Measurements from ENCODE around the gene IMP4. TPM values are rescaled to one million over a fixed set of nuclear protein-coding genes. Genes with fewer than 3 reads are reported as not detected.

The IMP4 gene
- total and polyA plus RNA-seq, 2 donors (not counting 3 experiments of a cell fraction or from before 2014, with no cell fraction given), result 74.0 to 149 TPM

- Histone ChIP-seq H3K36me3 (ENCODE audit: control insufficient read depth in 2 of 2, extremely low read depth in 1 of 2, insufficient read depth in 2 of 2, low read length in 2 of 2) (no peaks in the 10 kb centered on the region), H3K4me2 (ENCODE audit: insufficient read depth, low read length) (peak overlapping the region; percentile 84), H2AFZ (ENCODE audit: low read depth, low read length) (peak overlapping the region; percentile 78), H3K27ac (ENCODE audit: insufficient read depth, low read depth, low read length) (no peak overlapping the region), H3K27me3 (ENCODE audit: control insufficient read depth in 2 of 2, insufficient read depth in 2 of 2, low read length in 2 of 2) (no peaks in the 10 kb centered on the region), H3K9me1 (replicated peaks; ENCODE audit: control insufficient read depth, extremely low read depth, insufficient read depth, low read length) (no peaks in the 10 kb centered on the region), H4K20me1 (replicated peaks; ENCODE audit: control insufficient read depth, extremely low read depth, insufficient read depth, low read length) (no peaks in the 10 kb centered on the region), H3K79me2 (ENCODE audit: control insufficient read depth, insufficient read depth, low read length) (no peaks in the 10 kb centered on the region), H3K4me1 (ENCODE audit: control insufficient read depth, extremely low read depth, insufficient read depth, low read length) (peaks cover 6% of the 10 kb centered on the region), H3K9ac (replicated peaks; ENCODE audit: extremely low read depth, insufficient read depth, low read length) (peak overlapping the region; percentile 61), H3K9me3 (replicated peaks; ENCODE audit: control insufficient read depth, insufficient read depth, low read length) (no peaks in the 10 kb centered on the region), H3K4me3 (replicated peaks in 1 of 3; ENCODE audit: insufficient read depth in 1 of 3, low read depth in 1 of 3, low read length in 3 of 3) (peak overlapping the region; percentile 39 to 68 (median 62))
- no peak for FAIRE-seq
- ChIA-PET CTCF (no interaction called here), POLR2A (no interaction called here)
- DNase-seq (ENCODE audit: low read depth, low spot score), result no peak
- dilution Hi-C loops (cut with MboI; ENCODE audit: extremely low pct_ligation_motif_present, low sequenced_read_pairs) (no loop called here), intact Hi-C loops (cut with micrococcal nuclease) (no loop called here)
- TF ChIP-seq JUN (IDR thresholded peaks at IDR 0.05; ENCODE audit: borderline replicate concordance, insufficient read depth, insufficient read length, low read depth) (no peak), POLR2AphosphoS5 (IDR thresholded peaks at IDR 0.05; ENCODE audit: insufficient read depth, low read depth, low read length) (no peak), MYC (IDR thresholded peaks at IDR 0.05; ENCODE audit: low read depth, low read length) (no peak)
- BruUV-seq (replicated peaks), result no TSS peak
These were observed 49.4 kb downstream of the IMP4 start for GRCh38 chr2:130391872-130392670.

GRCh38 chr2:130393318-130393910, 50.7 kb downstream of the IMP4 start:
- CTCF ChIA-PET, result no interaction called here

More at GRCh38 chr2:130393318-130393910, 50.7 kb downstream of the IMP4 start:
- TF ChIP-seq JUN (IDR thresholded peaks at IDR 0.05; ENCODE audit: borderline replicate concordance, insufficient read depth, insufficient read length, low read depth), result no peak
- TF ChIP-seq POLR2AphosphoS5 (IDR thresholded peaks at IDR 0.05; ENCODE audit: insufficient read depth, low read depth, low read length), result no peak
- TF ChIP-seq CTCF (IDR thresholded peaks at IDR 0.05; ENCODE audit: extremely low read depth in 1 of 2, insufficient read depth in 1 of 2, low read depth in 1 of 2, low read length in 2 of 2), result no peak
- H3K9ac ChIP-seq (replicated peaks; ENCODE audit: extremely low read depth, insufficient read depth, low read length), result no peak overlapping the region
- no TSS peak for BruUV-seq (replicated peaks)
- H3K9me3 ChIP-seq (replicated peaks; ENCODE audit: control insufficient read depth, insufficient read depth, low read length), result no peaks in the 10 kb centered on the region
- dilution Hi-C loops (cut with MboI; ENCODE audit: extremely low pct_ligation_motif_present, low sequenced_read_pairs), result no loop called here
- no peak overlapping the region for H3K4me2 ChIP-seq (ENCODE audit: insufficient read depth, low read length)
- peaks cover 6% of the 10 kb centered on the region for H3K4me1 ChIP-seq (ENCODE audit: control insufficient read depth, extremely low read depth, insufficient read depth, low read length)
- H2AFZ ChIP-seq (ENCODE audit: low read depth, low read length), result no peak overlapping the region
- H3K79me2 ChIP-seq (ENCODE audit: control insufficient read depth, insufficient read depth, low read length), result no peaks in the 10 kb centered on the region
- no peak overlapping the region for H3K4me3 ChIP-seq (replicated peaks in 1 of 3; ENCODE audit: insufficient read depth in 1 of 3, low read depth in 1 of 3, low read length in 3 of 3)
- no peak for FAIRE-seq
- no peaks in the 10 kb centered on the region for H3K27me3 ChIP-seq (ENCODE audit: control insufficient read depth in 2 of 2, insufficient read depth in 2 of 2, low read length in 2 of 2)
- H4K20me1 ChIP-seq (replicated peaks; ENCODE audit: control insufficient read depth, extremely low read depth, insufficient read depth, low read length), result no peaks in the 10 kb centered on the region
- DNase-seq (ENCODE audit: low read depth, low spot score), result no peak
- no peaks in the 10 kb centered on the region for H3K9me1 ChIP-seq (replicated peaks; ENCODE audit: control insufficient read depth, extremely low read depth, insufficient read depth, low read length)
- no peak overlapping the region for H3K27ac ChIP-seq (ENCODE audit: insufficient read depth, low read depth, low read length)
- POLR2A ChIA-PET, result no interaction called here
- intact Hi-C loops (cut with micrococcal nuclease), result no loop called here
- H3K36me3 ChIP-seq (ENCODE audit: control insufficient read depth in 2 of 2, extremely low read depth in 1 of 2, insufficient read depth in 2 of 2, low read length in 2 of 2), result no peaks in the 10 kb centered on the region

Data from endothelial cell of umbilical vein (primary cell).